Measurements from ENCODE around the gene COG8.

GRCh38 chr16:69313469-69313868 lies 25.9 kb downstream of the COG8 start:
- TF ChIP-seq EZH2 (IDR thresholded peaks at IDR 0.05) (no peak), POLR2AphosphoS5 (IDR thresholded peaks at IDR 0.05; ENCODE audit: borderline replicate concordance, low read depth, low read length) (no peak)

Data from SK-N-MC (cell line).